T-helper 2 cell treated with Interferon-gamma antibody and Interleukin-4, amounts not matched to agents 5 μg/mL and 100 μg/mL, for 36 hours (primary cell): ENCODE data around the gene VGLL4.

Source experiments
- DNase-seq: peaks from one replicate; pipeline ENCODE4 v3.0.0; 2021; ENCODE audit warnings: low spot score
- H3K27ac Mint-ChIP-seq: one replicate; pipeline ENCODE4 v1.8.0; 2021; ENCODE audit warnings: mild to moderate bottlenecking, mixed read lengths
- H3K27me3 Mint-ChIP-seq: one replicate; pipeline ENCODE4 v1.8.0; 2021; ENCODE audit warnings: low read depth, mixed read lengths
- H3K36me3 Mint-ChIP-seq: one replicate; pipeline ENCODE4 v1.8.0; 2021; ENCODE audit warnings: low read depth, mixed read lengths
- H3K4me1 Mint-ChIP-seq: one replicate; pipeline ENCODE4 v1.8.0; 2021; ENCODE audit warnings: low read depth, mixed read lengths
- H3K4me3 Mint-ChIP-seq: one replicate; pipeline ENCODE4 v1.8.0; 2022; ENCODE audit warnings: mild to moderate bottlenecking, moderate library complexity, mixed read lengths
- H3K9me3 Mint-ChIP-seq: one replicate; pipeline ENCODE4 v1.8.0; 2021; ENCODE audit warnings: mixed read lengths

Gene VGLL4

DNA sequence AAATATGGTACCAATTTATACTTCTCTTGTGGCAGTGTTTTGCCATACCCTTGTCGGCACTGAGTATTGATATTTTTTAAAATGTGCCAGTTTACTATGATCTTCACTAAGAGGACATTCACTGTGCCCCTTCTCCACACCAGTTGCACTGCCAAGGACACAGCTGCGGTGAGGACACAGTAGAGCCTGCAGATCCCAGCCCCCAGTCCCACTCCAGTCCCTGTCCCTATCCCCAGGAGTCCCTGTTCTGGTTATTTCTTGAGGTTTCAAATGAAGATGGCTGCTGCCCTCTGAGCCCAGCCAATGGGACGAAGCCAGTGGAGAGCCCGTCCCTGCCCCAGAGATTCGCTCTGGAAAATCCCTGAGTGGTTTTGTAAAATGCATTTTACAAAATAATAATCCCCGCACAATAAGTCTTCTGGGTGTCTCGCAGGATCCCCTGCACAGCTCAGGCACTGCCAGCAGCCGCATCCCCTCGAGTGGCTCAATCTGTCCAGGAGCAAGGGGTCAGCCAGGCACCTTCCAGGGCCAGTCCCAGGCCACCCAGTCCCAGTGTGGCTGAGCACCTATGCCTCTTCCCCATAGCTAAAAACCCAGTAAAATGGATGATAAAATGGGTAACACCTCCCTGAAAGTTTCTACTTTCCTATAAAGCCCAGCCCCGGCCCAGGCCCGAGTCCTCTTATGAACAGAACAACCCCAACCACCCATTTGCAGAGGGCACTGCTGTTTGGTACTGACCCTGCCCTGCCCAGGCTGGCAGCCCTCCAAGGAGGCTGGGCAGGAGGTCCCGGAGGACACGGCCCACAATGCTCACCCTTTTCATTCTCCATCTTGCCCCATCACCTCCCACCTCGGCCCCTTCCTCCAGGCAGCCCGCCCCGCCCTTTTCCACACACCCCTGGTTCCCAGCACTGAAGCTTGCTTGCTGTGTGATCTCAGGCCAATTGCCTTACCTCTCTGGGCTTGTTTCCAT lies 91.1 kb downstream of the VGLL4 start:
- Mint-ChIP-seq H3K4me3 (no peak overlapping the region), H3K9me3 (no peaks in the 10 kb centered on the region), H3K27ac (no peak overlapping the region), H3K36me3 (peaks cover 18% of the 10 kb centered on the region), H3K4me1 (no peaks in the 10 kb centered on the region), H3K27me3 (no peaks in the 10 kb centered on the region)
- no peak for DNase-seq

DNA sequence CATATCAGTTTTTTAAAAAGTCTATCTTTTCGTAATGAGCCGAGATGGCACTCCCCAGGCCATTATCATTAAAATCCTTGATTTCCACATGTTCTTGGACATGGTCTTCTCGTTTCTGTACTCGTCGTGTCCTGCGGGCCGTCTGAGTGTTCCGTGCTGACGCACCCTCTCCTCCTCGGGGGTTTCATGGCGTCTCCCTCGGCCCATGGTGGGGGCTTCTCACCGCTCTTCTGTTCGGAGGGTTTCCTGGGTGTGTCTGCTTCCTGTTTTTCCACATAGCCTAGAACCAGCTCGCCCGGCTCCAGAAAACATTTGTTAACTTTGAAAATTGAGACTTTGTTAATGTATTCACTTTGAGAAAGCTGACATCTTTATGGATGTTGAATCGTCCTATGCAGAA lies 92.7 kb downstream of the VGLL4 start:
- no peak for DNase-seq
- Mint-ChIP-seq H3K4me1 (no peaks in the 10 kb centered on the region), H3K27me3 (no peaks in the 10 kb centered on the region), H3K27ac (no peak overlapping the region), H3K4me3 (no peak overlapping the region), H3K36me3 (peaks cover 12% of the 10 kb centered on the region), H3K9me3 (no peaks in the 10 kb centered on the region)

DNA sequence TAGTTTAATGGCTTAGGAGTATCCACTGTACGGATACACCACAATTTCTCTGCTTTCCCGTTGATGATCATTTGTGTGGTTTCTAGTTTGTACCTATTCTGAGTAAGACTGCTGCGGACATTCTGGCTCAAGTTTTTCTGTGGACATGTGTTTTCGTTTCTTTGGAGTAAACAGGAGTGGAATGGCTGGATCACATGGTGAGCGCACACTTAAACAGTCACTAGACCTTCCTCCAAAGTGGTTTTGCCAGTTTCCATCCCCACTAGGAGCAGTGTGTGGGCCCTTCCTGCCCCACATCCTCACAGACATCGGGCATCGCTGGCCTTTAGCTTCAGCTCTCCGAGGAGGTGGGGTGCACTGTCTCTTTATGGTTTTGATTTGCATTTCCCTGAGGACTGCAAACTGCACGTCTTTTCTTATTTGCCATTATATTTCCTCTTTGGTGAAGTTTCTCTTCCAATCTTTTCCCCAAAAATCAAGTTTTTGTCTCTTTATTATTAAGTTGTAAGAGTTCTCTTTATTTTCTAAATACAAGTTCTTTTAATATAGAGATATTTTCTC lies 94.1 kb downstream of the VGLL4 start:
- Mint-ChIP-seq H3K9me3 (no peaks in the 10 kb centered on the region), H3K4me3 (no peak overlapping the region), H3K27me3 (no peaks in the 10 kb centered on the region), H3K27ac (no peak overlapping the region), H3K4me1 (no peaks in the 10 kb centered on the region), H3K36me3 (peaks cover 4% of the 10 kb centered on the region)
- no peak for DNase-seq

DNA sequence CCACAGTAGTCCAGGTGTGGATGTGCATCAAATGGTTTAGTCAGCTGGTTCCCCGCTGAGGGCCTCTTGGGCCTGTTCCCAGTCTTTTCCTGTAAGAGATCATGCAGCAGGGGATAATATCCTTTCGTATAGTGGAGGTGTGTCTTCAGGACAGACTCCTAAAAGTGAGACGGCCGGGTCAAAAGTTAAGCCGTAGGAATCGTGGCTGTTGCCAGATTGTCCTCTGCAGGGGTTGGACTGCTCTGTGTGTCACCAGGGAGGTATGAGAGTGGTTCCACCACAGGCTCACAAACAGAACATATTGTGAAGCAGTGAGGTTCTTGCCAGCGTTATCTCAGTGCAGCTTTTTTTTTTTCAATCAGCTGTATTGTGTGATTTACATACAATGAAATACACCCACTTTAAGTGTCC lies 95.0 kb downstream of the VGLL4 start:
- Mint-ChIP-seq H3K27me3 (no peaks in the 10 kb centered on the region), H3K36me3 (peaks cover 4% of the 10 kb centered on the region), H3K27ac (no peak overlapping the region), H3K9me3 (no peaks in the 10 kb centered on the region), H3K4me3 (no peak overlapping the region), H3K4me1 (no peaks in the 10 kb centered on the region)
- no peak for DNase-seq

DNA sequence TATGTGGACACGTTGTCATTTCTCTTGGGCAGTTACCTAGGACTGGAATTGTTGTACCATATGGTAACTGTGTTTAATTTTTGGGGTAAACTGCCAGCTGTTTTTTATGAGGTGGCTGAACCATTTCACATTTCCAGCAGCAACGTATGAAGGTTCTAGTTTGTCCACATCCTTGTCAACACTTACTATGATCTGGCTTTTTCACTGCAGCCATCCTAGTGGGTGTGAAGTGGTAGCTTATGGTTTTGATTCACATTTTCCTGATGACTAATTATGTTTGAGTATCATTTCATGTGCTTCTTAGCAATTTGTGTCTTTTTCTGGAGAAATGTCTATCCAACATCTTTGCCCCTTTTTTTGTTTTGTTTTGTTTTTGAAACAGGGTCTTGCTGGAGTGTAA lies 96.2 kb downstream of the VGLL4 start:
- Mint-ChIP-seq H3K36me3 (no peaks in the 10 kb centered on the region), H3K4me1 (no peaks in the 10 kb centered on the region), H3K4me3 (no peak overlapping the region), H3K27me3 (no peaks in the 10 kb centered on the region), H3K9me3 (no peaks in the 10 kb centered on the region), H3K27ac (no peak overlapping the region)
- no peak for DNase-seq

DNA sequence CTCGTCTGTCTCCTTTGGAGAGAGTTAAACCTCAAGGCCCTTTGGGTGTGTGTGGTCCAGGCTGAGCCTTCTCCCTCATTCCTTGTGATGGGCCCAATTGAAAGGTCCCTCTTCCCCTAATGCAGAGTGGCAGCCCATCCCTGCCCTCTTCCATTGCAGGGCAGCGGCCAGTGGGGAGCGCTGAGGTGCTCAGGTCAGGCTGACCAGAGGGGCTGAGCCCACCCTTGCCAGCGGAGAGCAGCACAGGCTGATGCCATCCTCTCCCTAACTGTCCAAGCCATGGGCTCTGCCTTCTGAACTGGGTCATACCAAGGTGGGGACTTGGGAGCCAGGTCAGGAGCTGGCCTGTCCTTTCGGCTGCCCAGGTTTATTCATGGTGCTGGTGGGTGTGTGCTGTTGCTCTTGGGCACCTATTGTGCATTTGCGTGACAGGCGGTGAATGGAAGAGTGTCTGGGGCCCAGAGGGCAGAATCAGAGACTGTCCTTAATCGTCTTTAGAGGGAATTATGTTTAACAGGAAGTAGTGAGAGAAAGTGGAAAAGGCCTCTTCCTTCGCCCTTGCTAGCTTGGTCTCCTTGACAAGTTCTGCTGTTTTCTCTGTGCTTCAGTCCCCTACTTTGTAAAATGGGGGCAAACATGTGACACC lies 96.9 kb downstream of the VGLL4 start:
- no peak for DNase-seq
- Mint-ChIP-seq H3K27ac (no peak overlapping the region), H3K36me3 (no peaks in the 10 kb centered on the region), H3K4me1 (no peaks in the 10 kb centered on the region), H3K4me3 (no peak overlapping the region), H3K27me3 (no peaks in the 10 kb centered on the region), H3K9me3 (no peaks in the 10 kb centered on the region)

DNA sequence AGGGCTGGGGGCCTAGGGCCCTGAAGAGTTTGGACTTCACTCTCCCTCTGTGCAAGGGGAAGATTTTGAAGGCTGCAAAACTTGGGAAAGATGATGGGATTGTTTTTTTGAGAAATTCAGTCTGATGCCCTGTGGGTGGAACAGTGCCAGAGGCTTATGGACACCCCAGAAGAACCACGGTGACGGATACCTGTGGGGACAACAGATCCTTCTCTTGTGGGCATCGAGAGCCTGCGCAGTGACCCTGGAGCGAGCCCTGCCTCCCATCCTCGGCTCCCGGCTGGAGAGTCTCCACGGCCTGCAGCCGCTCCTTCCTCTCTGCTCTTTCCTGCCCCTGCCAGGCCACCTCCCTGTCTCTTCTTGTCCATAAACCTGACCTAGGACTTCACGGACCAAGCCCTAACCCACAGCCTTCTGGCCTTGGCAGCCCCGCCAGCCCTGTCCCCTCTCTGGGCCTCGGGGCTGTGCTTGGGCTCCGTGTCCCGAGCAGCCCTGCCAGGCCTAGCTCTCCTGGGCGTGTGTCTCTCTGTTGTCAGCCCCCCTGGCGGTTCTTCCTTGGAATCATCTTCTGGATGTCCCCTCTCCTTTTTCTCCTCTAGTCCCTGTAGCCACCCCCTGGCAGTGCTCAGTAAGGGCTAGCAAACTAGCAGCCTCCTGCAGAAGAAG lies 98.4 kb downstream of the VGLL4 start:
- Mint-ChIP-seq H3K36me3 (no peaks in the 10 kb centered on the region), H3K4me3 (no peak overlapping the region), H3K27me3 (no peaks in the 10 kb centered on the region), H3K4me1 (no peaks in the 10 kb centered on the region), H3K27ac (no peak overlapping the region), H3K9me3 (no peaks in the 10 kb centered on the region)
- DNase-seq = no peak

DNA sequence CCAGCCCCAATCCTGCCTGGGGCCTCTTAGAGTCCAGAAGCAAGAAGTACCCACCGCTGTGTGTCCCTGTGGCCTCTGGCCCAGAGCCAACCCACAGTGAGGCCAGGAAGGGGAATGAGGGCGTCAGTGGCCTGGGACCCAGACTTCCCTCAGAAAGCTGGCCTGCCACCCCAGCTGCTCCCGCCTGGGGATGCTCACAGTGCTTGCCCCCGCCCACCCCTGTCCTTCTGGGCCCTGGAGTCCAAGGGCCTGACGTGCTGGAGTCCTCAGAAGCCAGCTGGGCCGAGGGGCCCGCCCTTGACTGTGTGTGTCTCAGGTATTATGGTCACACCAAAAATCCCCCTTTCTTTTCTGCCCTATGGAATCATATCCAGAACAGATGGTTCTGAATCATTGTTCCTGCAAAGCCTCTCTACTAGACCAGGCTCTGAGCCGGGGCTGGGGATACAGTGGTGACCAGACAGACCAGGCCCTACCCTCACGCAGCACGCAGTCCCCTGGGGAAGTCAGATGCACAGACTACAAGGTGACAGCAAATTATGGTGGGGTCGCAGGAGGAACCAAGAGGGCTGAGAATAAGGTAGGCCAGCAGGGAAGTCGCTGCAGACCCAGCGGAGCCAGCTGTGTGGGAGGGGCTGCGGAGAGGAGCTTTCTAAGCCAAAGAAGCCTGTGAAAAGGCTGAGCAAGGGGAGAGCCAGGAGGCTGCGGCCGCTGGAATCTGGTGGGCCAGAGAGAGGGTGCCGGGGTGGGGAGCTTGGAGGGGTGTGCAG lies 99.1 kb downstream of the VGLL4 start:
- Mint-ChIP-seq H3K4me3 (no peak overlapping the region), H3K4me1 (no peaks in the 10 kb centered on the region), H3K27me3 (no peaks in the 10 kb centered on the region), H3K27ac (no peak overlapping the region), H3K36me3 (no peaks in the 10 kb centered on the region), H3K9me3 (no peaks in the 10 kb centered on the region)
- no peak for DNase-seq

DNA sequence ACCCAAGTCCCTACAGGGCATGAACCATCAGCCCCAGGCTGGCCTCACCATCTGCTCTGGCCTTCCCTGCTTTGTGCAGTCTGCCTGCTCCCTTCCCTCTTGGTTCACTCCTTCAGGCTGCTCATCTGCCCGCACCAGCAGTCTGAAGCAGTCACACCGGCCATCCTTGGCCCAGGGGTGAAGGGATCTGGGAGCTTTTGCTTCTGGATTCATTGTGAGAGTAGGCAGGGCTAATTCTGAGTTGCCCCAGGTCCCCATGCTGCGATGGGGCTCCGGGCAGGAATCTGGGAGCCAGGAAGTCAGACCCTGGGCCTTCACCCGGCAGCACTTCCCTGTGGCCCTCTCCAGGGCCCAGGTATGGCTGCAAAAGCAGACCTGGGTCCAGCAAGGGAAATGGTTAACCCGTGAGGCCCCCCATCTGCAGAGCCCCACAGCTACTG lies 99.7 kb downstream of the VGLL4 start:
- Mint-ChIP-seq H3K9me3 (no peaks in the 10 kb centered on the region), H3K4me3 (no peak overlapping the region), H3K27me3 (no peaks in the 10 kb centered on the region), H3K36me3 (no peaks in the 10 kb centered on the region), H3K27ac (no peak overlapping the region), H3K4me1 (no peaks in the 10 kb centered on the region)
- no peak for DNase-seq

DNA sequence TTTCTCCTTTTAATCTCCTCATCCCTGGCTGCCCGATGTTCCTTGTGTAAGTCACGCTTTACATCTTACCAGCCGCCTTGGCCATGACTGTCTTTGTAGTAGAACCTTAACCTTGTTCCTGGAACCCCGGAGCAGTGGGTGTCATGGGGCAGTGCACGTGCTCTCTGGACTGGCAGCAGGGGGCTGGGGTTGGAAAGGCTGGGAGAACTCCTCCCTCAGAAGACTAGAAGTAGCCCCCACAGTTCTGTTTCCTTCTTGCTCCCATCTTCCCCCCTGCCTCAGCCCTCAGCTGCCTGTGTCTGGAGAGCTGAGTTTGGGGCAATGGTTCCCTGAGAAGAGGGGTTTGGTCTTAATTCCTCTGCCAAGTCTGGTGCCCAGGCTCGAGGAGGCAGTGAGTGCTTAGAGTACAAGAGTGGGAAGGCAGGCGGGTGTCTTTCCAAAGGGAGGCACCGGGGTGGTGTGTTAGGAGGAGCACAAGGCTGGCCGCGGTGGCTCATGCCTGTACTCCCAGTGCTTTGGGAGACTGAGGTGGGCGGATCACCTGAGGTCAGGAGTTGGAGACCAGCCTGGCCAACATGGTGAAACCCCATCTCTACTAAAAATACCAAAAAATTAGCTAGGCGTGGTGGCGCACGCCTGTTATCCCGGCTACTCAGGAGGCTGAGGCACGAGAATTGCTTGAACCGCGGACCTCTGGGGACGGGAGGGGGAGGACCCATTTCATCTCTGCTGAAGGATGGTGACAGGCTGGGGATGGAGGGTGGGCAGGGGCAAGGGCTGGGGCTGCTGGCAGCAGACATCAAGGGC lies 100.4 kb downstream of the VGLL4 start:
- no peak for DNase-seq
- Mint-ChIP-seq H3K4me1 (no peaks in the 10 kb centered on the region), H3K4me3 (no peak overlapping the region), H3K27me3 (no peaks in the 10 kb centered on the region), H3K9me3 (no peaks in the 10 kb centered on the region), H3K27ac (no peak overlapping the region), H3K36me3 (no peaks in the 10 kb centered on the region)

DNA sequence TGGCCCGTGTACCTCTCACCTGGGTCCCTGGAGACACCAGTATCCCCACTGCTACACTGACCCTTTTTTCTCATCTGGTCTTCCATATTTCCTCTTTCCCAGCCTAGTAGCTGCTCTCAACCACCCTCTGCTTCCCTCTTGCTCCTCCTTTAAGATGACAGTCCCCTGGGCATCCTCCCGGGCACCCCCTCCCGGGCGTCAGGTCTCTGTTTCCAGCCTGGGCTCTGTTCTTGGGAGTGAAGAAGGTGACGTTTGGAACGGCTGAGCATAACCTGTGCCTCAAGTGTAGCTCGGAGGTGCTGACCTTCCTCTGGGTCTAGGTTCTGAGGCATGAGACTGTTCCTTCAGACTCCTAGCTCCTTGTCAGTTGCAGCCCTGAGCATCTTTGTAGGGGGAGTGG lies 101.2 kb downstream of the VGLL4 start:
- Mint-ChIP-seq H3K36me3 (no peaks in the 10 kb centered on the region), H3K4me1 (no peaks in the 10 kb centered on the region), H3K4me3 (no peak overlapping the region), H3K27me3 (no peaks in the 10 kb centered on the region), H3K27ac (no peak overlapping the region), H3K9me3 (no peaks in the 10 kb centered on the region)
- no peak for DNase-seq

DNA sequence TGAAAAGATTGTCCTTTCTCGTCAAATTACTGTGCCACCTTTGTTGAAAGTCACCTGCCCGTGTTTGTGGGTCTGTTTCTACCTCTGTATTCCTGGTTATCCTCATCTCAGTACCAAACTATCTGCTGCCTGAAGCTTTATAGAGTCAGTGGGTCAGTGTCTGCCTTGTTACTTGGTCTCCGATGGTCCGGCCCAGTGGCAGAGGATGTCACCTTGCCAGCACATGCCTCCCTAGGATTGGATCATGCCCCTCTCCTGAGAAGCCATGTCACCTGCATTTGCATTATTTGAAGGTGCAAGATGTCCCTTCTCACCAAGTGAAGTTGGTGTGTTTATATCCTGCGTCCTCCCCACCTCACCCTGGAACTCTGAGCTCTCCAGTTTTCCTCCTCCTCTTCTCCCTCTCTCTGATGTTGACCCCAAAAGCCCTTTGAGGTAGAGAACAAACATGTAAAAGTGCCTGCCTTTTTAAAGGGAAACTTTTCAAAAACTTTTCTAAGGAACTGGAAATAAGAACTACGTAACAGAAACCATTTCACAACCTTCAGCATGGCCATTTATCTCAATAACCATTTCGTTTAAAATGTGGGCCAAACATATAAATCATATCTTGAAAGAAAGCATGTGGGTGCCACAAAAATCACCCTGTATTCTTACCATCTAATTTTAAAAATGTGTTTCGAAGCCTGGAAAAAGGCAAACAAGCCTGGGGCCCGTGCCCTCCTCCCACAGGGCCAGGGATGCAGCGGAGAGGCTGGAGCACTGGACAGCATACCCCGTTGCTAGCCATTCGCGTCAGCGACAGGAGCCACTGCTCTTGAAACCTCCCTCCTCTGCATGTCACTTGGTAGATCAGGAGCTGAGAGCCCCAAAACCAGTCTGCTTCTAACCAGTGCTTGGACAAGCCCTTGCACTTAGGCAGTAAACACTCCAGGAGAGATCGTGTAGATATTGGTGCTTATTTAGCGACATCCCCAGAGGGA lies 102.1 kb downstream of the VGLL4 start:
- H3K9me3 Mint-ChIP-seq = no peaks in the 10 kb centered on the region
- no peak overlapping the region for H3K27ac Mint-ChIP-seq

More for the DNA sequence above, 102.1 kb downstream of the VGLL4 start:
- no peaks in the 10 kb centered on the region for H3K36me3 Mint-ChIP-seq
- H3K4me1 Mint-ChIP-seq = no peaks in the 10 kb centered on the region
- no peaks in the 10 kb centered on the region for H3K27me3 Mint-ChIP-seq
- H3K4me3 Mint-ChIP-seq = no peak overlapping the region
- DNase-seq = no peak
